Brain pericyte (primary cell): Measurements from ENCODE around the gene RSPH3.

Experiments
- DNase-seq: peaks from one replicate; pipeline ENCODE4 v3.0.0-alpha.2; 2012; ENCODE audit warnings: low read depth, low spot score

The RSPH3 gene

DNA sequence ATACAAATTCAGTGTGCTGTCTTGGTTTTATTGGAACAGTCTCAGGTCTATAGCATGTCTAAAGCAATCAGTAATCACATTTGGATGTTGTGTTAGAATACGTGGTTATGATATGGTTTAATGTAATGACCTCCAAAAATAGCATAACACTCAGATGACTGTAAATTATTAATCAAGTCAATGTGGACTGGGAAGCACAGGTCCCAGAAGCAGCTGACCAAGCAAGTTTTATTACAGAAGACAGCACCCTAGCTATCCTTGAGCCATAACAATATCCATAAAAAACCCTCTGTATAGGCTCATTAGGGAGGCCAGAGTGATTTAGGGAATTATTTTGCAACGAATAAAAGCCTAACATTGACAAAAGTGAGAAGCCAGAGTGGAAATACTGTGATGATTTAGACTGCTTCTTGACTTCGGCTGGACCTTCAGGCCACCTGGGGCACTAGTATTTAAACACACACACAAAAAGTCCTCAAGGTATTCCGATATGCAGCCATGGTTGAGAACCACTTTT lies 66.9 kb downstream of the RSPH3 start:
- no peak for DNase-seq

DNA sequence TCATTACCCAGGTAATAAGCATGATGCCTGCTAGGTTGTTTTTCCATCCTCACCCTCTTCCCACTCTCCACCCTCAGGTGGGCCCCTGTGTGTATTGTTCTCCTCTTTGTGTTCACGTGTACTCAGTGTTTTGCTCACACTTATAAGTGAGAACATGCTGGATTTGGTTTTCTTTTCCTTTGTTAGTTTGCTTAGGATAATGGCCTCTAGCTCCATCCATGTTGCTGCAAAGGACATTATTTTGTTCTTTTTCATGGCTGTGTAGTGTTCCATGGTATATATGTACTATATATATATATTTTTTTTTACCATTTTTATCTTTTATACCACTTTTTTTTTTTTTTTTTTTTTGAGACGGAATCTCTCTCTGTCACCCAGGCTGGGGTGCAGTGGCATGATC lies 71.9 kb downstream of the RSPH3 start:
- no peak for DNase-seq

GRCh38 chr6:158926414-158926813 lies 73.6 kb downstream of the RSPH3 start:
- DNase-seq, result no peak

DNA sequence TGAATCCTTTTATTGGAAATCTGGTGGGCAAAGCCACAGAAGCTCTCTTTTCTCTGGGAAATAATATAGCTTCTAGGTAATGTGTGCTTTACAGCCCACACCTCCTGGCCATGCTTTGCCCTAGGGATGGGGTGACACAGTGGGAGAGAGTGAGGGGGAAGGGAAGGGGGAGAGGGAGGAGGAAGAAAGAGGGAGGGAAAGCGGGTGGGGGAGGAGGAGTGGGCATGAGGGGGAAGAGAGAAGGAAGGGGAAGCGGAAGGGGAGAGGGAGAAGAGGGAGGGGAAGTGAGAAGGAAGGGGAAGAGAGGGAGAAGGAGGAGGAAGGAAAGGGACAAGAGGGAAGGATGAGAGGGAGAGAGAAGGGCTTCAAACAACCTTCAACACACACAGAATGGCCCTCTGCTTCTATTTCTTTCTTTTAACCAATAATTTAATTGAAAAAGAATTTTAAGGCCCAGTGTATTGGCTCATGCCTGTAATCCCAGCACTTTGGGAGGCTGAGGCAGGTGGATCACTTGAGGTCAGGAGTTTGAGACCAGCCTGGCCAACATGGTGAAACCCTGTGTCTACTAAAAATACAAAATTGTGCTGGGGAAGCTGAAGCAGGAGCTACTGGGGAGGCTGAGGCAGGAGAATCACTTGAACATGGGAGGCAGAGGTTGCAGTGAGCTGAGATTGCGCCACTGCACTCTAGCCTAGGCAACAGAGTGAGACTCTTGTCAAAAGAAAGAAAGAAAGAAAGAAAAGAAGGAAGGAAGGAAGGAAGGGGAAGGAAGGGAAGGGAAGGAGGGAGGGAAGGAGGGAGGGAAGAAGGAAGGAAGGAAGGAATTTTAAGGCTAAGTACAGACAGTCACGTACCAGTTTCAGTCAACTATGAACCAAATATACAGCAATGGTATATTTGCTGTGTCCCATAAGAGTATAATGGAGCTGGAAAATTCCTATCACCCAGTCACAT lies 75.2 kb downstream of the RSPH3 start:
- no peak for DNase-seq

- no peak for DNase-seq
These were observed 76.0 kb downstream of the RSPH3 start for GRCh38 chr6:158923805-158924498.
